A549 (cell line): ENCODE results near the gene CEP89.

Experiments
- POLR2AphosphoS2 ChIP-seq: conservative IDR thresholded peaks from 2 replicates; pipeline ENCODE4 v1.6.1; 2012; ENCODE audit warnings: low read length, improper control_type of control experiment, inconsistent platforms
- TF ChIP-seq, protein P1 (sequence below): IDR thresholded peaks from 2 replicates; pipeline ENCODE4 v1.6.1; 2012
- TF ChIP-seq, protein P2 (sequence below): fragments of 450-650 bp; IDR thresholded peaks from 2 replicates; pipeline ENCODE4 v1.6.1; 2014; ENCODE audit warnings: antibody characterized with exemption
- TF ChIP-seq, protein P3 (sequence below): fragments of >200 bp; sonication (Bioruptor Twin); formaldehyde crosslinking; IDR thresholded peaks from 3 replicates; pipeline ENCODE4 v1.5.1; 2016

DNA sequence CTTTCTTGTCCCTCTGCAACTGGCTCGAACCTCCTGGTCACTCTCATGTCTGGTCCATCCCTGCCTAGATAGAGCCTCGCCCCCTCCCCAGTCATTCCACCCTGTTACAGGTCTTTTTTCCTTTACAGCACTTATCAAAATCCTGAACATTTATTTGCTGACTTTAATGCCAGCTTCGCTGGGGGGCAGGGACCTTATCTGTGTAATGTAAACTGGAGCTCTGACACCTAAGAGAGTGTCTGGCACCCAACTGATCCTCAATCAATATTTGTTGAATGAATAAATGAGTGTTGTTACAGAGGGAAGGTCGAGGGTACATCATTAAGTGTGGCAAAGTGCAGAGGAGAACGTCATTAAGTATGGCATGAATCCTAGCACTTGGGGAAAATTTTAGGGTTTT lies 17.0 kb upstream of the CEP89 start:
- TF ChIP-seq, protein P1, sequence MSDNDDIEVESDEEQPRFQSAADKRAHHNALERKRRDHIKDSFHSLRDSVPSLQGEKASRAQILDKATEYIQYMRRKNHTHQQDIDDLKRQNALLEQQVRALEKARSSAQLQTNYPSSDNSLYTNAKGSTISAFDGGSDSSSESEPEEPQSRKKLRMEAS = no peak
- TF ChIP-seq, protein P2, sequence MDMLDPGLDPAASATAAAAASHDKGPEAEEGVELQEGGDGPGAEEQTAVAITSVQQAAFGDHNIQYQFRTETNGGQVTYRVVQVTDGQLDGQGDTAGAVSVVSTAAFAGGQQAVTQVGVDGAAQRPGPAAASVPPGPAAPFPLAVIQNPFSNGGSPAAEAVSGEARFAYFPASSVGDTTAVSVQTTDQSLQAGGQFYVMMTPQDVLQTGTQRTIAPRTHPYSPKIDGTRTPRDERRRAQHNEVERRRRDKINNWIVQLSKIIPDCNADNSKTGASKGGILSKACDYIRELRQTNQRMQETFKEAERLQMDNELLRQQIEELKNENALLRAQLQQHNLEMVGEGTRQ = no peak
- TF ChIP-seq, protein P3, sequence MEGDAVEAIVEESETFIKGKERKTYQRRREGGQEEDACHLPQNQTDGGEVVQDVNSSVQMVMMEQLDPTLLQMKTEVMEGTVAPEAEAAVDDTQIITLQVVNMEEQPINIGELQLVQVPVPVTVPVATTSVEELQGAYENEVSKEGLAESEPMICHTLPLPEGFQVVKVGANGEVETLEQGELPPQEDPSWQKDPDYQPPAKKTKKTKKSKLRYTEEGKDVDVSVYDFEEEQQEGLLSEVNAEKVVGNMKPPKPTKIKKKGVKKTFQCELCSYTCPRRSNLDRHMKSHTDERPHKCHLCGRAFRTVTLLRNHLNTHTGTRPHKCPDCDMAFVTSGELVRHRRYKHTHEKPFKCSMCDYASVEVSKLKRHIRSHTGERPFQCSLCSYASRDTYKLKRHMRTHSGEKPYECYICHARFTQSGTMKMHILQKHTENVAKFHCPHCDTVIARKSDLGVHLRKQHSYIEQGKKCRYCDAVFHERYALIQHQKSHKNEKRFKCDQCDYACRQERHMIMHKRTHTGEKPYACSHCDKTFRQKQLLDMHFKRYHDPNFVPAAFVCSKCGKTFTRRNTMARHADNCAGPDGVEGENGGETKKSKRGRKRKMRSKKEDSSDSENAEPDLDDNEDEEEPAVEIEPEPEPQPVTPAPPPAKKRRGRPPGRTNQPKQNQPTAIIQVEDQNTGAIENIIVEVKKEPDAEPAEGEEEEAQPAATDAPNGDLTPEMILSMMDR = no peak
- no peak for TF ChIP-seq POLR2AphosphoS2
